SK-N-SH (cell line): Measurements from ENCODE around the gene ENOX1. TPM values are rescaled to one million over a fixed set of nuclear protein-coding genes. Genes with fewer than 3 reads are reported as not detected.
A peak's percentile ranks its signal among the peaks of the same experiment; 100 is the strongest.

Source experiments
- CTCF ChIA-PET: fragments of 300-600, 350-600 bp; formaldehyde crosslinking; extraction: SDS; loops from one replicate; lab custom pipeline; 2021; lab: Yijun Ruan, JAX
- POLR2A ChIA-PET: fragments of 350-600 bp; sonication (Branson Sonifier 250); formaldehyde crosslinking; extraction: SDS; loops from one replicate; lab custom pipeline; 2020; ENCODE audit warnings: antibody characterized with exemption, inconsistent platforms; lab: Yijun Ruan, JAX
- DNase-seq: peaks from one replicate; pipeline ENCODE4 v3.0.0; 2012
- H2AFZ ChIP-seq: fragments of 200-600 bp; sonication (generic); 2 replicates; pipeline ENCODE4 v1.8.1; 2016; ENCODE audit warnings: antibody characterized with exemption, mild to moderate bottlenecking, low read depth
- H3F3A ChIP-seq: fragments of 200-600 bp; sonication (generic); replicated peaks from 2 replicates; pipeline ENCODE3; 2016; ENCODE audit warnings: antibody characterized with exemption, mild to moderate bottlenecking; ENCODE audit not compliant: insufficient read depth
- H3K27ac ChIP-seq, 2 experiments: fragments of 200-500 bp in 1 of 2; fragments of 200-600 bp in 1 of 2; sonication (Bioruptor generic) in 1 of 2; sonication (generic), shearing (Covaris generic) in 1 of 2; 2 replicates each; pipeline versions ENCODE4 v1.5.1 to v1.6.1; 2014 to 2016; ENCODE audit warnings: low read depth in 2 of 2, inconsistent platforms in 1 of 2, low read length in 1 of 2, mild to moderate bottlenecking in 1 of 2, mixed read lengths in 1 of 2
- H3K27me3 ChIP-seq: fragments of 200-600 bp; sonication (generic), shearing (Covaris generic); 2 replicates; pipeline ENCODE4 v1.6.1; 2016; ENCODE audit warnings: mixed run types; ENCODE audit not compliant: insufficient read depth
- H3K36me3 ChIP-seq, 2 experiments: fragments of 200-500 bp in 1 of 2; fragments of 200-600 bp in 1 of 2; sonication (Bioruptor generic) in 1 of 2; sonication (generic) in 1 of 2; replicated peaks in 1 of 2; 2 replicates each; pipeline versions ENCODE3 to v1.5.1; 2014 to 2016; ENCODE audit warnings: low read length in 1 of 2, mild to moderate bottlenecking in 1 of 2; ENCODE audit not compliant: insufficient read depth in 2 of 2, control insufficient read depth in 1 of 2
- H3K4me1 ChIP-seq, 2 experiments: fragments of 200-500 bp in 1 of 2; fragments of 200-600 bp in 1 of 2; sonication (Bioruptor generic) in 1 of 2; sonication (generic), shearing (Covaris generic) in 1 of 2; 2 replicates each; pipeline versions ENCODE4 v1.5.1 to v1.6.1; 2014 to 2016; ENCODE audit warnings: low read depth in 1 of 2, low read length in 1 of 2, mixed run types in 1 of 2; ENCODE audit not compliant: insufficient read depth in 2 of 2, control insufficient read depth in 1 of 2
- H3K4me2 ChIP-seq: fragments of 200-600 bp; sonication (generic), shearing (Covaris generic); 2 replicates; pipeline ENCODE4 v1.6.1; 2017; ENCODE audit warnings: mixed run types
- H3K4me3 ChIP-seq, 2 experiments: fragments of 200-500 bp in 1 of 2; fragments of 200-600 bp in 1 of 2; sonication (Bioruptor generic) in 1 of 2; sonication (generic), shearing (Covaris generic) in 1 of 2; 2 replicates each; pipeline versions ENCODE4 v1.5.1 to v1.8.1; 2014 to 2016; ENCODE audit warnings: low read depth in 2 of 2, inconsistent platforms in 1 of 2, low read length in 1 of 2, mild to moderate bottlenecking in 1 of 2, mixed read lengths in 1 of 2, moderate library complexity in 1 of 2
- H3K79me2 ChIP-seq: fragments of 200-600 bp; sonication (generic); 2 replicates; pipeline ENCODE4 v1.8.1; 2017; ENCODE audit warnings: mild to moderate bottlenecking; ENCODE audit not compliant: insufficient read depth
- H3K9ac ChIP-seq: fragments of 200-600 bp; sonication (generic); 2 replicates; pipeline ENCODE4 v1.6.1; 2017; ENCODE audit warnings: mixed run types
- H3K9me2 ChIP-seq: fragments of 200-600 bp; sonication (generic); 2 replicates; pipeline ENCODE4 v1.6.1; 2017; ENCODE audit warnings: mixed run types
- H3K9me3 ChIP-seq: fragments of 200-600 bp; sonication (generic); 2 replicates; pipeline ENCODE4 v1.6.1; 2017; ENCODE audit warnings: mixed run types, mild to moderate bottlenecking, moderate library complexity
- H4K20me1 ChIP-seq: fragments of 200-600 bp; sonication (generic); 2 replicates; pipeline ENCODE4 v1.6.1; 2017; ENCODE audit warnings: mild to moderate bottlenecking, mixed run types; ENCODE audit not compliant: insufficient read depth
- CTCF ChIP-seq: fragments of 200-600 bp; sonication (generic); IDR thresholded peaks from 2 replicates; pipeline ENCODE4 v1.6.1; 2017; ENCODE audit warnings: antibody characterized with exemption, mild to moderate bottlenecking, moderate library complexity
- ELF1 ChIP-seq: IDR thresholded peaks from 2 replicates; pipeline ENCODE4 v1.4.0; 2012
- EP300 ChIP-seq, 2 experiments: IDR thresholded peaks; 2 replicates each; pipeline versions ENCODE4 v1.4.0 to v1.6.1; 2012; ENCODE audit warnings: borderline replicate concordance in 1 of 2, low read depth in 1 of 2, low read length in 1 of 2
- EZH2phosphoT487 ChIP-seq: fragments of 200-600 bp; sonication (generic); IDR thresholded peaks from 2 replicates; pipeline ENCODE4 v1.6.1; 2017; ENCODE audit warnings: low read depth, mixed run types, mild to moderate bottlenecking, antibody characterized with exemption, moderate library complexity, borderline replicate concordance
- FOXJ3 ChIP-seq: sonication (generic); formaldehyde crosslinking; IDR thresholded peaks from 2 replicates; pipeline ENCODE4 v1.5.1; 2020; ENCODE audit warnings: mild to moderate bottlenecking, missing genetic modification reagents
- FOXM1 ChIP-seq: IDR thresholded peaks from 2 replicates; pipeline ENCODE4 v1.4.0; 2012; ENCODE audit warnings: low read depth, mild to moderate bottlenecking
- GABPA ChIP-seq: IDR thresholded peaks from 2 replicates; pipeline ENCODE4 v1.4.0; 2012; ENCODE audit warnings: low read depth, mild to moderate bottlenecking
- GATA2 ChIP-seq: sonication (generic); formaldehyde crosslinking; IDR thresholded peaks from 2 replicates; pipeline ENCODE4 v1.5.0; 2020; ENCODE audit warnings: mild to moderate bottlenecking, missing genetic modification reagents
- JUND ChIP-seq: IDR thresholded peaks from 2 replicates; pipeline ENCODE4 v1.4.0; 2012
- MAX ChIP-seq: IDR thresholded peaks from 2 replicates; pipeline ENCODE4 v1.4.0; 2012; ENCODE audit warnings: low read depth
- MEF2A ChIP-seq: IDR thresholded peaks from 2 replicates; pipeline ENCODE4 v1.4.0; 2012; ENCODE audit warnings: low read depth, borderline replicate concordance
- MXI1 ChIP-seq: IDR thresholded peaks from 2 replicates; pipeline ENCODE4 v1.6.1; 2012; ENCODE audit warnings: mild to moderate bottlenecking, low read depth, low read length, improper control_type of control experiment
- NFIC ChIP-seq: IDR thresholded peaks from 2 replicates; pipeline ENCODE4 v1.4.0; 2012; ENCODE audit warnings: borderline replicate concordance
- NRF1 ChIP-seq: IDR thresholded peaks from 2 replicates; pipeline ENCODE4 v1.6.1; 2012; ENCODE audit warnings: low read depth, mild to moderate bottlenecking, low read length
- PBX3 ChIP-seq: IDR thresholded peaks from 2 replicates; pipeline ENCODE4; 2012
- POLR2AphosphoS5 ChIP-seq: IDR thresholded peaks from 2 replicates; pipeline ENCODE4 v1.6.1; 2012; ENCODE audit warnings: low read depth, low read length
- RAD21 ChIP-seq: IDR thresholded peaks from 2 replicates; pipeline ENCODE4 v1.6.1; 2012; ENCODE audit warnings: mild to moderate bottlenecking, low read length
- RCOR1 ChIP-seq: fragments of 150-350 bp; IDR thresholded peaks from 2 replicates; pipeline ENCODE4 v1.6.1; 2017; ENCODE audit warnings: antibody characterized with exemption, low read length
- TAF1 ChIP-seq: IDR thresholded peaks from 2 replicates; pipeline ENCODE4 v1.6.1; 2012; ENCODE audit warnings: low read depth, mild to moderate bottlenecking, low read length, moderate library complexity, borderline replicate concordance
- TCF12 ChIP-seq: IDR thresholded peaks from 2 replicates; pipeline ENCODE4 v1.4.0; 2012
- TEAD4 ChIP-seq: IDR thresholded peaks from 2 replicates; pipeline ENCODE4 v1.4.0; 2012; ENCODE audit warnings: mild to moderate bottlenecking, borderline replicate concordance; ENCODE audit not compliant: insufficient read depth
- YY1 ChIP-seq: IDR thresholded peaks from 2 replicates; pipeline ENCODE4 v1.4.0; 2012; ENCODE audit warnings: low read depth, mild to moderate bottlenecking
- ZBTB33 ChIP-seq: IDR thresholded peaks from 2 replicates; pipeline ENCODE4 v1.4.0; 2012; ENCODE audit warnings: low read depth, borderline replicate concordance
- WGBS: methylation state at CpG from one replicate; pipeline ENCODE4 v1.1.6; 2017; ENCODE audit warnings: low lambda C conversion rate; 5-methylcytosine and 5-hydroxymethylcytosine counted together
- polyA plus RNA-seq, 3 experiments: library from polyadenylated mRNA; depleted of rRNA; stranded (reverse); fragments of >200 nt; gene quantifications; 2 replicates each; pipeline ENCODE4 v1.2.3, GENCODE V29; 2012
- TF ChIP-seq, protein P1 (sequence below): IDR thresholded peaks from 2 replicates; pipeline ENCODE4 v1.6.1; 2012; ENCODE audit warnings: mild to moderate bottlenecking, low read depth, low read length, moderate library complexity
- TF ChIP-seq, protein P2 (sequence below): fragments of 150-350 bp; IDR thresholded peaks from 2 replicates; pipeline ENCODE4 v1.6.1; 2016; ENCODE audit warnings: mild to moderate bottlenecking, low read depth, low read length

The ENOX1 gene
- polyA plus RNA-seq, 1 of the 3 experiments (the other 2 are of a cell fraction): 5.8 TPM

DNA sequence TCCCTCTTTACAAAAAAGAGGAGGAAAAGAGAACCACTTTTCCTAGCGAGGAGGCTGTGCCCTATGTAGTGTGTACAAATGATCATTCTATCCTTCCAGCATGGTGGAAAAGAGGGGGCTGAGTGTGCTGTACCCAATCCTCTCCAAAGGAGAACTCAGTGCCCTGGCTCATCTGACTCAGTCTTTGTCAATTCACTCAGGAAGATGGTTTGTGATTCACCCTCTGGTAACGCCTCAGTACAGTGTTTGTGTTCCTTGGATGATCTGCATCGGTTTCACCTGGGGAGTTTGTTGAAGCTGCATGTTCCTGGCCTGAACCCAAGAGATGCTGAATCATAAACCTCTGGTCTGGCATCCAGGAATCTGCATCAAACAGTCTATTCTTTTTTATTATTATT lies 18.3 kb upstream of the ENOX1 start:
- H3K36me3 ChIP-seq: no peaks in the 10 kb centered on the region
- H3K4me3 ChIP-seq: peak overlapping the region; percentile 27 to 57; a peak in 3 of 4 replicates
- ChIA-PET POLR2A (no interaction called here), CTCF (interaction anchor here (0.5 to 3.9 kb wide), 46 partner anchors 10 to 1214 kb away, joined by 3 to 50 read pairs (median 4); no protein-coding TSS in a partner anchor)
- peak overlapping the region; percentile 77 for H3K4me2 ChIP-seq
- no peaks in the 10 kb centered on the region for H3K9me3 ChIP-seq
- H3K79me2 ChIP-seq: no peaks in the 10 kb centered on the region
- H3K9me2 ChIP-seq: no peaks in the 10 kb centered on the region
- WGBS: 21% methylated on average over 3 of the region's 3 CpGs
- H3K4me1 ChIP-seq: peaks cover 4 to 7% of the 10 kb centered on the region in 2 experiments; a peak in 3 of 4 replicates
- no peaks in the 10 kb centered on the region for H3K27me3 ChIP-seq
- peak overlapping the region; percentile 68 to 85 for H3K27ac ChIP-seq
- peak overlapping the region; percentile 55 for H3K9ac ChIP-seq
- peaks cover 10% of the 10 kb centered on the region for H3F3A ChIP-seq
- H4K20me1 ChIP-seq: no peaks in the 10 kb centered on the region
- DNase-seq: peak; percentile 34
- no peak overlapping the region for H2AFZ ChIP-seq
- TF ChIP-seq, protein P1, sequence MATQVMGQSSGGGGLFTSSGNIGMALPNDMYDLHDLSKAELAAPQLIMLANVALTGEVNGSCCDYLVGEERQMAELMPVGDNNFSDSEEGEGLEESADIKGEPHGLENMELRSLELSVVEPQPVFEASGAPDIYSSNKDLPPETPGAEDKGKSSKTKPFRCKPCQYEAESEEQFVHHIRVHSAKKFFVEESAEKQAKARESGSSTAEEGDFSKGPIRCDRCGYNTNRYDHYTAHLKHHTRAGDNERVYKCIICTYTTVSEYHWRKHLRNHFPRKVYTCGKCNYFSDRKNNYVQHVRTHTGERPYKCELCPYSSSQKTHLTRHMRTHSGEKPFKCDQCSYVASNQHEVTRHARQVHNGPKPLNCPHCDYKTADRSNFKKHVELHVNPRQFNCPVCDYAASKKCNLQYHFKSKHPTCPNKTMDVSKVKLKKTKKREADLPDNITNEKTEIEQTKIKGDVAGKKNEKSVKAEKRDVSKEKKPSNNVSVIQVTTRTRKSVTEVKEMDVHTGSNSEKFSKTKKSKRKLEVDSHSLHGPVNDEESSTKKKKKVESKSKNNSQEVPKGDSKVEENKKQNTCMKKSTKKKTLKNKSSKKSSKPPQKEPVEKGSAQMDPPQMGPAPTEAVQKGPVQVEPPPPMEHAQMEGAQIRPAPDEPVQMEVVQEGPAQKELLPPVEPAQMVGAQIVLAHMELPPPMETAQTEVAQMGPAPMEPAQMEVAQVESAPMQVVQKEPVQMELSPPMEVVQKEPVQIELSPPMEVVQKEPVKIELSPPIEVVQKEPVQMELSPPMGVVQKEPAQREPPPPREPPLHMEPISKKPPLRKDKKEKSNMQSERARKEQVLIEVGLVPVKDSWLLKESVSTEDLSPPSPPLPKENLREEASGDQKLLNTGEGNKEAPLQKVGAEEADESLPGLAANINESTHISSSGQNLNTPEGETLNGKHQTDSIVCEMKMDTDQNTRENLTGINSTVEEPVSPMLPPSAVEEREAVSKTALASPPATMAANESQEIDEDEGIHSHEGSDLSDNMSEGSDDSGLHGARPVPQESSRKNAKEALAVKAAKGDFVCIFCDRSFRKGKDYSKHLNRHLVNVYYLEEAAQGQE: peak; percentile 49; the same call in 1 of the 2 replicates
- TF ChIP-seq TCF12 (peak; percentile 89), YY1 (peak; percentile 66; the same call in 1 of the 2 replicates), FOXJ3 (CRISPR knock-in tag) (no peak), RCOR1 (no peak), MEF2A (no peak), RAD21 (no peak), GABPA (no peak), CTCF (no peak), NFIC (peak; percentile 94), EZH2phosphoT487 (no peak), JUND (peak; percentile 89), POLR2AphosphoS5 (peak; percentile 70; the same call in 1 of the 2 replicates), TAF1 (no peak), GATA2 (CRISPR knock-in tag) (no peak), ZBTB33 (peak; percentile 35; the same call in 1 of the 2 replicates), MXI1 (no peak), PBX3 (peak; percentile 72), FOXM1 (peak; percentile 56; the same call in 1 of the 2 replicates), TEAD4 (peak; percentile 59), NRF1 (no peak), MAX (peak; percentile 45; the same call in 1 of the 2 replicates), EP300 (IDR thresholded peaks at IDR 0.05; ENCODE audit: borderline replicate concordance in 1 of 2, low read depth in 1 of 2, low read length in 1 of 2) (peak in 1 of 2 experiments; percentile 88; a peak in 1 of 4 replicates), ELF1 (no peak)
- TF ChIP-seq, protein P2, sequence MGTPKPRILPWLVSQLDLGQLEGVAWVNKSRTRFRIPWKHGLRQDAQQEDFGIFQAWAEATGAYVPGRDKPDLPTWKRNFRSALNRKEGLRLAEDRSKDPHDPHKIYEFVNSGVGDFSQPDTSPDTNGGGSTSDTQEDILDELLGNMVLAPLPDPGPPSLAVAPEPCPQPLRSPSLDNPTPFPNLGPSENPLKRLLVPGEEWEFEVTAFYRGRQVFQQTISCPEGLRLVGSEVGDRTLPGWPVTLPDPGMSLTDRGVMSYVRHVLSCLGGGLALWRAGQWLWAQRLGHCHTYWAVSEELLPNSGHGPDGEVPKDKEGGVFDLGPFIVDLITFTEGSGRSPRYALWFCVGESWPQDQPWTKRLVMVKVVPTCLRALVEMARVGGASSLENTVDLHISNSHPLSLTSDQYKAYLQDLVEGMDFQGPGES: no peak
